Gastroesophageal sphincter (tissue), 4 donors: Measurements from ENCODE around the gene MKNK2. TPM values are rescaled to one million over a fixed set of nuclear protein-coding genes. Genes with fewer than 3 reads are reported as not detected.

ENCODE experiments used
- ATAC-seq: fragments of 150-250 bp; one replicate; pipeline ENCODE4 v1.9.1; 2016; ENCODE audit warnings: mild to moderate bottlenecking, moderate library complexity
- H3K27ac ChIP-seq, 4 donors: fragments of 200-600 bp; sonication (generic) in 3 of 4; 1 replicate in 3 of 4; 2 replicates in 1 of 4; pipeline ENCODE4 v1.5.1; 2016 to 2019
- H3K27me3 ChIP-seq: fragments of 200-600 bp; sonication (generic); one replicate; pipeline ENCODE4 v1.5.1; 2019
- H3K36me3 ChIP-seq, 2 donors: fragments of 200-600 bp; sonication (generic); one replicate each; pipeline ENCODE4 v1.5.1; 2019; ENCODE audit warnings: control low read depth in 1 of 2
- H3K4me1 ChIP-seq, 3 donors: fragments of 200-600 bp; sonication (generic); 1 replicate in 2 of 3; 2 replicates in 1 of 3; pipeline ENCODE4 v1.5.1; 2016 to 2019; ENCODE audit warnings: control low read depth in 2 of 3
- H3K4me3 ChIP-seq, 2 donors: fragments of 200-600 bp; sonication (generic); one replicate each; pipeline ENCODE4 v1.5.1; 2019; ENCODE audit warnings: mild to moderate bottlenecking in 1 of 2, moderate library complexity in 1 of 2
- H3K9me3 ChIP-seq, 3 donors: fragments of 200-600 bp; sonication (generic); one replicate each; pipeline ENCODE4 v1.5.1; 2017 to 2019; ENCODE audit warnings: control low read depth in 2 of 3
- CTCF ChIP-seq, 4 experiments: fragments of 200-600 bp in 2 of 4; fragments of 450-650 bp in 2 of 4; sonication (generic) in 1 of 4; IDR thresholded peaks; one replicate each; pipeline ENCODE4 v1.5.1; 2017 to 2019; ENCODE audit warnings: antibody characterized with exemption in 4 of 4, mild to moderate bottlenecking in 2 of 4, moderate library complexity in 2 of 4
- EP300 ChIP-seq: sonication (generic); formaldehyde crosslinking; IDR thresholded peaks from one replicate; pipeline ENCODE4 v1.6.1; 2017; ENCODE audit warnings: antibody characterized with exemption, mild to moderate bottlenecking
- POLR2A ChIP-seq, 2 donors: fragments of 450-650 bp; IDR thresholded peaks; one replicate each; pipeline ENCODE4 v1.6.1; 2017; ENCODE audit warnings: antibody characterized with exemption in 2 of 2, mild to moderate bottlenecking in 2 of 2, moderate library complexity in 1 of 2
- POLR2AphosphoS5 ChIP-seq: sonication (generic); formaldehyde crosslinking; IDR thresholded peaks from one replicate; pipeline ENCODE4 v1.6.1; 2017; ENCODE audit warnings: antibody characterized with exemption
- WGBS, 2 donors: methylation state at CpG; one replicate each; pipeline ENCODE4 v1.1.5; 2018; ENCODE audit warnings: low coverage in 1 of 2; 5-methylcytosine and 5-hydroxymethylcytosine counted together
- total RNA-seq, 4 donors: library from RNA; depleted of rRNA; stranded (reverse); fragments of >200 nt; gene quantifications; one replicate each; pipeline ENCODE4 v1.1.0, GENCODE V29; 2016

Gene MKNK2
- total RNA-seq, 4 donors from 2014 or later: 98.4 to 195 (median 173) TPM

- ATAC-seq: peak; percentile 91
- Histone ChIP-seq H3K27me3 (no peaks in the 10 kb centered on the region), H3K4me3 (peak overlapping the region; percentile 49 to 83), H3K9me3 (no peaks in the 10 kb centered on the region), H3K27ac (peak overlapping the region; percentile 94 to 100 (median 99)), H3K36me3 (no peaks in the 10 kb centered on the region), H3K4me1 (peaks cover 0 to 83% (median 43%) of the 10 kb centered on the region in 3 donors)
- no CpG with 5 or more reads among the region's 50 CpGs for WGBS, 2 donors
- TF ChIP-seq POLR2AphosphoS5 (peak; percentile 20), EP300 (no peak), CTCF (IDR thresholded peaks at IDR 0.05) (peak in 2 of 4 experiments; percentile 5 to 21), POLR2A (IDR thresholded peaks at IDR 0.05) (no peak)
These were observed 10.7 kb upstream of the MKNK2 start for GRCh38 chr19:2061495-2062388.

- Histone ChIP-seq H3K27ac (peak overlapping the region; percentile 94 to 100 (median 99)), H3K9me3 (no peaks in the 10 kb centered on the region), H3K27me3 (no peaks in the 10 kb centered on the region), H3K4me1 (peaks cover 0 to 90% (median 51%) of the 10 kb centered on the region in 3 donors), H3K36me3 (no peaks in the 10 kb centered on the region), H3K4me3 (peak overlapping the region; percentile 49 to 83)
- WGBS, 2 donors: no CpG with 5 or more reads among the region's 55 CpGs
- TF ChIP-seq POLR2AphosphoS5 (peak; percentile 67), EP300 (no peak), POLR2A (IDR thresholded peaks at IDR 0.05) (peak; percentile 89 to 95), CTCF (IDR thresholded peaks at IDR 0.05) (peak in 2 of 4 experiments; percentile 6 to 13)
- peak; percentile 66 for ATAC-seq
These were observed 9.9 kb upstream of the MKNK2 start for GRCh38 chr19:2060884-2061494.

- WGBS, 2 donors: 20% methylated on average over 1 of the region's 24 CpGs; no CpG with 5 or more reads in 1 of the 2 donors
- peaks cover 0 to 94% (median 62%) of the 10 kb centered on the region in 3 donors for H3K4me1 ChIP-seq
- no peaks in the 10 kb centered on the region for H3K27me3 ChIP-seq
- H3K36me3 ChIP-seq: no peaks in the 10 kb centered on the region
- H3K4me3 ChIP-seq: peak overlapping the region in 1 of 2 donors; percentile 83
- peak; percentile 14 for ATAC-seq
- peak; percentile 52 for TF ChIP-seq POLR2AphosphoS5
- peak in 1 of 2 donors; percentile 24 for TF ChIP-seq POLR2A (IDR thresholded peaks at IDR 0.05)
- TF ChIP-seq CTCF (IDR thresholded peaks at IDR 0.05): no peak
- no peaks in the 10 kb centered on the region for H3K9me3 ChIP-seq
- peak overlapping the region; percentile 94 to 100 (median 99) for H3K27ac ChIP-seq
These were observed 8.6 kb upstream of the MKNK2 start for GRCh38 chr19:2059422-2060201.

GRCh38 chr19:2058570-2059421 is 7.8 kb upstream of the MKNK2 start:
- no peak for TF ChIP-seq EP300
- no peak for TF ChIP-seq CTCF (IDR thresholded peaks at IDR 0.05)
- TF ChIP-seq POLR2AphosphoS5: no peak
- TF ChIP-seq POLR2A (IDR thresholded peaks at IDR 0.05): no peak
- Histone ChIP-seq H3K27me3 (no peaks in the 10 kb centered on the region), H3K4me1 (peaks cover 0 to 94% (median 65%) of the 10 kb centered on the region in 3 donors), H3K9me3 (no peaks in the 10 kb centered on the region), H3K36me3 (no peaks in the 10 kb centered on the region), H3K27ac (peak overlapping the region; percentile 94 to 100 (median 99)), H3K4me3 (no peak overlapping the region)
- ATAC-seq: no peak
- 86 to 90% methylated on average over 4 to 11 of the region's 27 CpGs for WGBS, 2 donors
